GM19467 (cell line): ENCODE measurements around the gene DUSP7.
A peak's percentile ranks its signal among the peaks of the same experiment; 100 is the strongest.

Source experiments
- ATAC-seq: cut with Tn5 transposase; IDR thresholded peaks from one replicate; pipeline ENCODE4 v1.9.1; 2021; ENCODE audit warnings: mild to moderate bottlenecking, moderate library complexity; ENCODE audit not compliant: unreplicated experiment

Gene DUSP7

DNA sequence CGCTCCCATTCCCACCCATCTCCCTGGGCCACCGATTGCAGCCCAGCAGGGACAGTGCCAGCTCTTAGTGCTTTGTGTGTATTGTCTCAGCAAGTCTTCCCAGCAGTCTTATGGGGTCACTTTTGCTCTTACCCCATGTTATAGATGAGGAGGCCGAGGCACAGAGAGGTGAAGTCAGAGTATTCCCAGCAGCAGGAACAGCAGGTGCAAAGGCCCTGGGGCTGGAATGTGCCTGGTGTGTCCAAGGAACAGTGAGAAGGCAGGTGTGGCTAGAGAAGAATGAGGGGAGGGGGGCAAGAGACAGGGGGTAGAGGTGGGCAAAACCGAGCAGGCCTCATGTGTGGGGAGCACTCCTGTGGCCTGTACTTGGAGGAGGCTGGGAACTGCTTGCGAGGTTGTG, 12.8 kb upstream of the DUSP7 start:
- ATAC-seq: no peak

DNA sequence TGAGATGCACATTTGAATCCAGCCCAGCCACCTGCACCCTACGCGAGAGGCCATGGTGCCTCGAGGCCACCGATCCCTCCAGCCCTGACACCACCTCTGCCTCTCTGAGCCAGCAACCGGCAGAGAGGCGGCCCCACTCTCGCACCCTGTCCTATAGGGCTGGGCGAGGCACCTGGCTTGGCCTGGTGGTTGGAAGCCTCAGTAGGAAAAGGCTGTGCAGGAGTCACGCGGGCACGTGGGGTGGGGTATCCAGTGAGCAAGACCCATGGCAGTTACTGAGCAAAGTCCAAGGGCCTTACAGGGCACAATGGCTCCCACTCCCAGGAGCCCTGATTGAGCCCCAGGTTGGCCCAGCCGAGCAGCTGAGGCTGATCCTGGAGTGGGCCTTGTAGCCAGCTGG, 12.4 kb upstream of the DUSP7 start:
- ATAC-seq: no peak

DNA sequence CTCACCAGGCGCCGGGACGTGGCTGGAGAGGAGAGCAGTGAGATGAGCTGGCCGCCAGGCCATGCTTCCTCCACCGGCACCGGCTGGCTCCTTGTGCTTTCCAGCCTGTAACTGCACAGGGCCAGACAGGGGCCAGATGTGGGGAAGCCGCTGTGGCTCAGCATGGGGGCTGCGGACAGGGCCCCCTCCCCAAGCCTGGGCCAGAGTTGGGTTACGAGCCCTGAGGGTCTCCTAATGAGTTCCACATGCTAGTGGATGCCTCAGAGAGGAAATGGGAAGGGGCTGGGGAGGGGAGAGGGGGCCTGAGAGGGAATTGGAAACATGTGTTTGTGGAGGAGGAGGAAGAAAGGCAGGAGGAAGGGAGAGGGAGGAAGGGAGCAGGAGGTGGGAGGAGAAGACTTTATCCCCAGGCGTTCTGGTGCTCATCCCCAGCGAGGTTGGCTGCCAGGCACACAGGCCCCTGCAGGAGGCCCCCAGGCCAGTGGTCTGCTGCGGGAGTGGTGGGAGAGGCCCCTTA, 11.7 kb upstream of the DUSP7 start:
- ATAC-seq: no peak

DNA sequence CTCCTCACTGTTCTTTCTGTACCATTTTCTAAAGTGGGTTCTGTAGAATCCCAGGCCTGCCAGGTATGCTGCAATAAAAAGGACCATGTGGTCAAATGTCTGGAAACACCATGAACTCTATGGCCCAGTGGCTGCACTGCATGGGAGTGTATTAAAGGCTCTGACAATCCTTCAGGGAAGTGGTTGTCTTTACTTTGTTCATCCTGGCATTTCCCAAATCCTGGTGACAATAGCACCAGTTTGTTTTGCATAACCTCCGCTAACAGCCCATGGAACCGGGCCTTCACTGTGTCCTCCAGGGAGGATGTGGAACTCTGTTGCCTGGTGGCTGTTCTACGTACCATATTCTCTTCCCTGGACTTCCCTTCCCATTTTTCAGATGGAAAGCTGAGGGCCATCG, 11.2 kb upstream of the DUSP7 start:
- ATAC-seq: no peak

DNA sequence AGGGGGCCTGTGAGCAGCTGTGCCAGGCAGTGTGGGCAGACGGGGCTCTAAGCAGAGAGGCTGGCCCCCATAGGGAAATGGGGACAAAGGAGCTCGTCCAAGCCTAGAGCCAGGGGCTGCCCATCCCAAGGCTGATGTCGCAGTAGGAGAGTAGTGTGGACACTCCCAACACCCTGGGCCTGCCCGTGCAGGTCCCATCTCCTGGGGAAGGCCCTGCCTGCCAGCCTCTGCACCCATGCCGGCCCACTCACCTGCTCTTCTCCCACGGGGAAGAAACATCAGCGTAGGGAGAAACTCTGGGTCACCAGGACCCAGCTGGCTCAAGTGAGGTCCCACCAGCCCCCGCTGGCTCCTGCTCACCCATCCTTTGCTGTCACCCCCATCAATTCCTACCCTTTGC, 10.7 kb upstream of the DUSP7 start:
- no peak for ATAC-seq

DNA sequence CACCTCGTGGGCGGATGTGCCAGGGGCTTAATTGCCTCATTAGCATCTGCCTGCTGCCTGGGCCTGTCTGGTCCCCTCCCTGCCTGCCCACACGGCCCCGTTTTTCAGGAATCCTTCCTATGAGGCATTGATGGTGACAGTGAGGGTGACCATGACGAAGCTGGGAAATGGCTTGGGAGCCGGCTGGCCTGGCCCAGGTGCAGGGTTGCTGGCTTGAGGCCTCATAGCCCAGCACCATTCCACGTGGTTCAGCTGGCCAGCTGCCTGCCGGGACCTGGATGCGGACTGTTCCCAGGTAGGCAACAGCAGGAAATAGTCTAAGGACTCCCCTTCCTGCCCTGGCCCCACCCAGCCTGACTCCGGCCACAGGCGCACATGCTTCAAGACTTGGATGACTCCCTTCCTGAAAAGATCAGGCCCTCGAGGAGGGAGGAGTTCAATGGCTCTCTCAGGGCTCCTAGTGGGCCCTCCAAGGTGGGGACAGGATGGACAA, 8.9 kb upstream of the DUSP7 start:
- ATAC-seq: no peak

DNA sequence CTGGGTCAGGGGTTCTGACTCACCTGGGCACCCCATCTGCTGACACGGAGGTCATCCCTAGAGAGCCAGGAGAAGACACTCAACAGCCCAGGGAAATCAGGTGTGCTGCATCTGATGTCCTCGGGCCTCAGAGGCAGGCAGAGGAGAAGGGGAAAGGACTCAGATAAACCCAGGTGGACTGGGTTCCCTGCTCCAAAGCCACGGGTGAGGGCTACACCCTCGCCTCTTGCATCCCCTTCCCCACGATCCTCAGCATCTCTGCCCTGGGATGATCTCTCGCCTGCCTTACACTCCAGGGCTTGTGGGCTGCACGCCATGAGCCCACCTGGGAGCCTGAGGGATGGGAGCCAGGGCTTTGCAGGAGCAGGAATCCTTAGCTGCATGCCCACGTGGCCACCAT, 8.2 kb upstream of the DUSP7 start:
- ATAC-seq: no peak

GRCh38 chr3:52063026-52063723, 6.8 kb upstream of the DUSP7 start:
- ATAC-seq: no peak

DNA sequence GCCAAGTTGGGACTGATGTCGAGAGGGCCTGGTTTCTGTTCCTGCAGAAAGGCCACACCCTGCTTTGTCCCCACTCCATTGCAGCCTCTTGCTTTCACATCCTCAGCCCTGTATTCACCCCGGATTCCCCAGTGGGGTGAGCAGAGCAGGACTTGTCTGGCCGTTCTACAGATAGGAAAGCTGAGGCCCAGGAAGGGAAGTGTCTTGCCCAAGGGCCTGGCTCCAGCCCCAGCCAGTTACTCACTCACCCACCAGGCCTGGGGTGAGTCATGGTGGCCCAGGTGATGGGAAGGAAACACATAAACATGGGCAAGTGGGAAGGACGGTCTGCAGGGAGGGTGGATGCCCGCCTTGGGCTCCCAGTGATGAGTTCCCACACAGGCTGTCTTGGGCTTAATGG, 6.1 kb upstream of the DUSP7 start:
- ATAC-seq: no peak

DNA sequence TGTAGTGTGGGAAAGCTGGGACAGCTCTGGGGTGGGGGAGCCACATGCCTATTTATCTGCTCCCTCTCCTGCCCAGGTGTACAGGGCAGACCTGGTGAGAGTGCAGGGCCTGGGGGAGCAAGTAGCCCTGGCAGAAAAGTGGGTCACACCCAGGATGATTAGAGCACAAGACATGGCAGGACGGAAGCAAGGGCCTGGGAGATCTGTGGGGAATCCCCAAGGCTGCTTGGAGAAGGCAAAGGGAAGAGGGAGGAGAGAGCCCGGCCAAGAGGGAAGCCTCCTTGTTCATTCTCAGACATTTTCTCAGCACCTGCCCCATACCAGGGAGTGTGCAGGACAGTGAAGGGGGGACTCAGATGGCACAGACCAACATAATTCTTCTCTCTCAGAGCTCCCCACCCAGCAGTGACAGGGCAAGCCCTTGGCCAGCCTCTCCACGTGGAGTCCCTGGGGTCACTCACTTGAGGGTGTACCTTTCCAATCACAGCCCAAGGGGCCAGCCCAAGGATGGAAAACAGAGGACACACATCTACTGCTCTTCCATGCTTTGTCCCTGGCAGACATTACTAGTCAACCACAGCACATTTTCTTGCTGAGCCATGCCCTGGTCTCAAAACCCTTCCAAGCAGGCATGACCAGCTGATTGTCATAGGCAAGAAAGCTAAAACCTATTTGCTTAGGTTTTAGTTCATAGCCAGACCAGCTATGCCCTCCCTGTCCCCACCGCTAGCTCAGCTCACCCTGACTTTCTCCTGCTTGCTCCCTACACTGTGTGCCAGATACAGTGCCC, 4.9 kb upstream of the DUSP7 start:
- no peak for ATAC-seq

GRCh38 chr3:52059781-52060180, 3.4 kb upstream of the DUSP7 start:
- no peak for ATAC-seq

DNA sequence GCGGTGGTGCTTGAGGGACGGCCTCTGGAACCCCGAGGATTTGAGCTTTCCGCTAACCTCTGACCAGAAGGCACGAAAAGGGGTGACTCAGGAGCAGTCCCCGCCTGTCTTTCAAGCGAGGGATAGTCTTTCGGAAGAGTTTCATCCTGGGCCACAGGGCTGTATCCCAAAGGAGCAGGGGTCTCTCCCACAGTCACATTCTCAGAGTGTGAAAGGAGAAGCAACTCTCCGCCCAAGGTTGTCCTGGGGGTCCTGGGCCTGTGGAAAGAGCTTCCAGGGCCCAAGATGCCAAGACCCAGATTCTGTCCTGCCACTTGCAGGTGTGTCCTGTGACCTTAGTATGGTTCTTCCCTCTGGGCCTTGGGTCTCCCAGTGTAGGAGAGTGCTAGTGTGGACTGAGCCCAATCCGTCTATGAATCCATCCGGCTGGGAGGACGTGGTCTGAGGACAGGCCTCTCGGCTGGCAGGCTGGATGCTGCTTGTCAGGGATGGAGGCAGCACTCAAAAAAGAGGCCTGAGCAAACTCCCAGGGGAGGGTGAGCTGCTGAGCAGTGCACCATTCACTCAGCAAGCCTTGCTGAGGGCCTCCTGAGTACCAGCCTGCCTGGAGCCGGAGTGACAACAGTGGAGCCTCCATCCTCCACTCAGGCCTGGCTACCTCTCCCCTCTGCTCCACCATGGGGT, 1.6 kb upstream of the DUSP7 start:
- no peak for ATAC-seq

DNA sequence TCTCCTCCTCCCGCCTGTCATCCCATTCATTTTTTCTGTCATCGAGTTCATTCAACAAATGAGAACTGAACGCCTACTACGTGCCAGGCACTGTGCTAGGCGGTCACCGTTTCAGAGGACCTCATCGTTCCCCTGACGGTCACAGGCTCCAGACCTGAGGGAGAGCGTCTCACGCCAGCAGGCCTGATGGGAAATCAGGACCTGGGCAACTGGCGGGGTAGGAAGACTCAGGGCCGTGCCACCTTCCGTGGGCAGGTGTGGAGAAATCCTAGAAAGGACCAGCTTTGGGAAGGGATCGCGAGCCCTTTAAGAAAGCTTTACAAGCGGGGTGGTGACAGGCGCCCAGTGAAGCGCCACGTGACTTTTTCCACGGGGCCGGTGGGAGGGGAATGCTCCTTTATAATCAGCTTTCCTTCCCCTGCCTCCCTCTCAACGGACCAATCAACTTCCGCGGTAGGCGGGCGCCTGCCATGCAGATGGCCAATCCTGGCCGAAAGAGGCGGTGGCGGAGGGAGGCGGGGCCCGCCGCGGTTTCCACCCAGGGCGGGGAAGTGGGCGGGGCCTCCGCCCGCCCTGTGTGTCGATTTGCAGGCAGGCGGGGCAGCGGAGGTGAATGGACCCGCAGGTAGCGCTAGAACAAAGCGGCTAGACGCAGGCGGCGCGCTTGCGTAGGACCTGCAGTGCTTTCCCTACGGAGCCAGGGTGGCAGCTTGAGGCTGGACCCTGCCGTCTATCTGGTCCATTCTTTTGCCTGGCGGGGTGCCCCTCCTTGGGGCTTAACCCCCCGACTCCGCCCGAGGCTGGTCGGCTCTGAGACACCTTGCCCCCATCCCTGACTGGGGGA, 819 bp upstream of the DUSP7 start:
- ATAC-seq: peak; percentile 78

DNA sequence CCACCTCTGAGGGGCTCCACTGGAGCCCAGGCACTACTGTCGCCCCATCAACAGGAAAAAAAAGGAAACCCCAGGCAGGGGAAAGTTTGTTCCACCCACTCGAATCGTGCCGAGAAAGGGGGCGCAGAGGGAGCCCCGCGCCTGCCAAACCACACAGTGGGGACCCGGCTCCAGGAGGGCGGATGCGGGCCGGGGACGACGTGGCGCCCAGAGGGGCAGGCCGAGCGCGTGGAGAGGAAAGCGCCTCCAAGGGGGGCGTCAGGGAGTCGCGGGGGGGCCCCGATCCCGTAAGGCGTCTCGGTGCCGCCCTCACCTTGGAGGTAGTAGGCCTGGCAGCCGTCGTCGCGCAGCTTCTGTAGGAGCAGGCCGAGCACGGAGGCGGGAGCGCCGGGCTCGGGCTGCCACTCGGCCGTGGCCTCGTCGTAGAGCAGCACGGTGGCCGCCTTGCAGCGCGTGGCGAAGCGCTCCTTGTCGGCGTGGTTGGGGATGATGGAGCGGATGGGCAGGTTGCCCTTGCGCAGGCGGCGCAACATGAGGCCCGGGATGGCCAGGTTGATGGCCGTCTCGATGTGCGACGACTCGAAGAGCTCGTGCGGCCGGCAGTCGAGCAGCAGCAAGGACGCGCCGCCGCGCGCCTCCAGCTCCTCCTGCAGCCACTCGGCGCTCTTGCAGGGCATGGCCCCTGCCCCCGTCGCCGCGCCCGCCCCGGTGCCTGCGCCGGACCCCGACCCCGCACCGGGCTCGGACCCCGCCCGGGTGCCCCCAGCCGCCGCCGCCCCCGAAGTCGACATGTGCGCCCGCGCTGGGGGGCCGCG, 627 bp downstream of the DUSP7 start:
- ATAC-seq: no peak

- no peak for ATAC-seq
Measured at GRCh38 chr3:52054661-52055511, 1.5 kb downstream of the DUSP7 start.

DNA sequence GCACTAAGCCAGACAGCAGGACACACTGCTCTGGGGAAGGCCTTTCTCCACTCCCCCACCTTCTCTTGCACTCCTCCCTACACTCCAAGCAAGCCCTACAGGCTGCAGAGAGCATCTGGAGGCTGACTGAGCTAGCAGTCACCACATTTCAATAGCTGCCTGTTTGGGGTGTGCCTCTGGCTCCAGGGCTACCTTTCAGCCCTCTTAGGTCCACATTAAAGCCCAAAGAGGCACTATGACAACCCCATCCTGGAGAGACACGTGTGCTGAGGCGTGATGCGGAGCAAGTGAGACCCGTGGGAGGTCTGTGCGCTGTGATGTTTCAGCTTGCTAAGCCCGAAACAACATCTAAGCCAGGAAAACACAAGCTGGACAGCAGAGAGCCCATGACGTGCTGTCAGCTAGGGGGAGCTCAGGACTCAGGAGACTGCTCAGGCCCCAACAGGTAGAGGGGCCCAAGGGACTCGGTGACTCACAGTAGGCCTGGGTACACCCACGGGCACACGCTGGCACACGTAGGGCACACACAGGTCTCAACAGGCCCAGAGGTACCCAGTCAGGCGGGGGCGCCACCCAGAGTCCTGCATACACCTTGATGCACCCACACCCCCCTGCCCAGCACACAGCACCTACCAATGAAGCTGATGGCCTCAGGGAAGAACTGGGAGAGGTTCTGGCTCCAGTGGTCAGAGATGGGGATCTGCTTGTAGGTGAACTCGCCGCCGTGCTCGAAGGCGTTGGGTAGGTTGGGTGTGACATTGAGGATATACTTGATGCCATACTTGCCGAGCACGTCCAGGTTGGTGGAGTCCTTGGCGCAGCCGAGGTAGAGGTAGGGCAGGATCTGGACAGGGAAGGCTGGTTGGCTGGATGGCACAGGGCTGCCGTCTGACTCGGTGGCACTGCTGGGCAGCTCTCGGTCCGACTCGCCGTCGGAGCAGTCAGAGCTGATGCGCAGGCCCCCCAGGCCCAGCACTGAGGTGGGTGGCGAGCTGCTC, 2.8 kb downstream of the DUSP7 start:
- ATAC-seq: no peak

GRCh38 chr3:52052831-52053306, 3.5 kb downstream of the DUSP7 start:
- no peak for ATAC-seq

- no peak for ATAC-seq
Measured at GRCh38 chr3:52051444-52051843, 4.9 kb downstream of the DUSP7 start.
